Measurements from ENCODE around the gene UBE2F.
"Not testable (repeated sequence)": the region's sequence is repeated elsewhere in the genome, so short reads cannot be mapped to it uniquely, and the experiment has no call there.

Gene UBE2F

DNA sequence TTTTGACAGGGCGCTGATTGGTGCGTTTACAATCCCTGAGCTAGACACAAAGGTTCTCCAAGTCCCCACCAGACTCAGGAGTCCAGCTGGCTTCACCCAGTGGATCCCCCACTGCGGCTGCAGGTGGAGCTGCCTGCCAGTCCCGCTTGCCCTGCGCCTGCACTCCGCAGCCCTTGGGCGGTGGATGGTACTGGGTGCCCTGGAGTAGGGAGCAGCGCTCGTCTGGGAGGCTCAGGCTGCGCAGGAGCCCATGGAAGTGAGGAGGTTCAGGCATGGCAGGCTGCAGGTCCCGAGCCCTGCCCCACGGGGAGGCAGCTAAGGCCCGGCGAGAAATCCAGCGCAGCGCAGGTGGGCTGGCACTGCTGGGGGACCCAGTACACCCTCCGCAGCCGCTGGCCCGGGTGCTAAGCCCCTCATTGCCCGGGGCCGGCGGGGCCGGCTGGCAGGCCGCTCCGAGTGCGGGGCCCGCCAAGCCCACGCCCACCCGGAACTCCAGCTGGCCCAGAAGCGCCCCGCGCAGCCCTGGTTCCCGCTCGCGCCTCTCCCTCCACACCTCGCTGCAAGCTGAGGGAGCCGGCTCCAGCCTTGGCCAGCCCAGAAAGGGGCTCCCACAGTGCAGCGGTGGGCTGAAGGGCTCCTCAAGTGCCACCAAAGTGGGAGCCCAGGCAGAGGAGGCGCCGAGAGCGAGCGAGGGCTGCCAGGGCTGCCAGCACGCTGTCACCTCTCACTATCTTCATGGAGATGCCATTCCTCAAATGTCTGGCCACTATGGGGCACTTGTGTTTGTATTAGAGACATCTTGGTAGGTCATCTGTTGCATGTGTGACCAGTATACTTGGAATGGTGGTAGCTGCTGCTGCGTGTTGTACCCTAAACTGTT is 91.1 kb downstream of the UBE2F start:
- not testable (repeated sequence) for DNase-seq

DNA sequence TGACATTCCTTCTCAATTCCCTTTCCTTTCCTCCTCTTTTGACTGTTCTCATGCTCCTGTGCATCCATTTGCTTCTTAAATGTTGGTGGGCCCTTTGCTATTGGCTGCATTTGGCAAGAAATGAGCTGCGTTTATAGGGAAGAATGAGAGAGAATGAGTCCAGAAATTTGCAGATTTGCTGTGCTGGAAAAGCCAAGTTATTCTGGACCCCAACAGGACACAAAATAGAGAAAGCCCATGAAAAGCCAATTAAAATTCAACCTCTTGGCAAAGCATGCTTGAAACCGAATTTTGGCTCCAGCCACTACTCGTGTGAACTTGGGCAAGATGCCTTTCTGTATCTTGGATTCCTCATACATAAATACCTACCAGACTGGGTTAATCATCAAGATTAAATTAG is 92.7 kb downstream of the UBE2F start:
- no peak for DNase-seq

DNA sequence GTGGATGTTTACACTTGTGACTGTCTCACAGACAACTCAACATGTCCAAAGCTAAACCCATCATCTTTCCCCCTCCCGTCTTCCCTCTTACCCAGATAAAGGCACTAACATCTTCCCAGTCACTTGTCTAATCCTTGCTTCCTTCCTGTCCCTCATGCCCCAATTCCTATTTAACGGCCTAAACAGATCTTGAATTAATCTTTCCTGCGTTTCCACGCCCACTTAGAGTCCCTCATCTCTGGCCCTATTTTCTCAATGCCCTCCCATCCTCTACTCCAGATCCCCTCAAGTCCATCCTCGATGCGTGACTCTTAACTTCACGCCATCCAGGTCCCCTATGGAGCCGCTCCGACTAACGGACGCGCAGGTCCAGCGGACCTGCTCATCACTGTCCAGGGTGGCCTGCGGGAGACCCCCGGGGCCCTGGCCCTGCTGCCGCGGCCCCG is 93.3 kb downstream of the UBE2F start:
- DNase-seq = no peak

DNA sequence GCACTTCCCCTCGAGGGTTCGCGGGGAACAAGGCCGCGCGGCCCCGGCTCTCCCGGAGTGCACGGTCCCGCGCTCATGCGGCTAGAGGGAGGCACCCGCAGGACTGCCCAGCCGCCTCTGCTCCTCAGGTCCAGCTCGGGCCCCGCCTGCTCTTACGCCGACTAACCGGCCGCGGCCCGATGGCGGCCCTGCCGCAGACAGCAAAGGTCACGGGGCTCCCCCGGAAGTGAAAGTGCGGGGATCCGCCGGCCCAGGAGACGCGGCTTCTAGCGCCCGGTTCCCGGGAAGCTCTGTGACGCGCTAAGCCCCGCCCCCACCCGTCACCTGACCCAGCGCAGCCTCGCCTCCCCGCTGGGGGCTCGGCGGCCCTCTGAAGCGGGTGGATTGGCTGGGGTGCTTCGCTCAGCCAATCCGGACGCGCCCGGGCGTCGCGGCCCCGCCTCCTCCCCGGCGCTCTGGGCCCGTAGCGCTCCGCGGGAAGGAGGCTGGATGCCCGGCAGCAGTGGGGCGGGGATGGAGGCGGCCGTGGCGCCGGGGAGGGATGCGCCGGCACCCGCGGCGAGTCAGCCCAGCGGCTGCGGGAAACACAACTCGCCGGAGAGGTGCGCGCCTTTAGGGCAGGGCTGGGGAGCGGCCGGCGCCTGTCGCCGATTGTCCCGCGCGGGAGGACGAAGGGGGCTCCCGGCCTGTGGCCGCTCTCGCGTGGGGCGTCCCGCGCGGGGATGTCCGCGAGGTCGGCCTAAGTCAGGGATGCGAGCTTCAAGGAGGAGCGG is 93.9 kb downstream of the UBE2F start, which contains the start of gene SCLY:
SCLY (plus strand) TSS at position 460 of the 773 bp plus-strand sequence; CDS start at position 514, 54 bp downstream.
- peak; percentile 96 for DNase-seq

DNA sequence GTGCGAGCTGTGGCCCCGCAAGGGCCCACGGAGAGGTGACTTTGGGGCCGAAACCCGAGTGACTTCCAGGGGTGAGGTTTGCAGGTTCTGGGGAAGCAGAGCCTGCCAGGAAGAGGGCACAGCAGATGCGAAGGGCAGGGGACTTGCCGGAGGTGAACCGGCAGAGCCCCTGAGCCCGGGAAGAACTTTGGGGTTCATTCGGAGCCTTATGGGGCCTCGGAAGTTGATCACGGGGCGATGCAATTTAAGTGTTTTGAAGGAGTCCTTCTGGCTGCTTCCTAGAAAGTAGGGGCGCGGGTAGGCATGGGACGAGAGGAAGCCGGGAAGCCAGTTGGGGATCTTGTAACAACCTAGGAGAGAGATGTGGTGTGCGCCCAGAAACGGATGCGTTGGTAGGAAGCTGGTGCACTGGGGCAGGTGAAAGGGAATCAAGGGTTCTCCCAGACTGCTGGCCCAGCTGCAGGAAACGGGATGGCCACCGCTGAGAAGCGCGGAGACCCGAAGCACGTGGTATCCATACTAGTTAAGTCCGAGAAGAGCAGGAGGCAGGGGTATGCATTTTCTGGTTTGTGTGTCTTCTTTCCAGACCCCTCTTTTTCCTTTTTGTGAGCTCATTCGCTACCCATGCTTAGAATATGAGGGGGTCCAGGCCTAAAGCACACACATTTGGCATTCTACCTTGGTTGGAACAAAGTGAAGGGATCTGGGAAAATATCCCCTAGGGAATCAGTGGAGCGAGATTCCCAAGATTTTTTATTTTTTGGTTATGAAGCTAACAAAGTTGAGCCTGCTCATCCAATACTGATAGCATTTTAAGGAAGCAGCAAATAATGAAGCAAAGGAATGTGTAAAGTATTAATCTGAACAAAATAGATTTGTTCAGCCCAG is 94.7 kb downstream of the UBE2F start:
- DNase-seq = peak; percentile 2

DNA sequence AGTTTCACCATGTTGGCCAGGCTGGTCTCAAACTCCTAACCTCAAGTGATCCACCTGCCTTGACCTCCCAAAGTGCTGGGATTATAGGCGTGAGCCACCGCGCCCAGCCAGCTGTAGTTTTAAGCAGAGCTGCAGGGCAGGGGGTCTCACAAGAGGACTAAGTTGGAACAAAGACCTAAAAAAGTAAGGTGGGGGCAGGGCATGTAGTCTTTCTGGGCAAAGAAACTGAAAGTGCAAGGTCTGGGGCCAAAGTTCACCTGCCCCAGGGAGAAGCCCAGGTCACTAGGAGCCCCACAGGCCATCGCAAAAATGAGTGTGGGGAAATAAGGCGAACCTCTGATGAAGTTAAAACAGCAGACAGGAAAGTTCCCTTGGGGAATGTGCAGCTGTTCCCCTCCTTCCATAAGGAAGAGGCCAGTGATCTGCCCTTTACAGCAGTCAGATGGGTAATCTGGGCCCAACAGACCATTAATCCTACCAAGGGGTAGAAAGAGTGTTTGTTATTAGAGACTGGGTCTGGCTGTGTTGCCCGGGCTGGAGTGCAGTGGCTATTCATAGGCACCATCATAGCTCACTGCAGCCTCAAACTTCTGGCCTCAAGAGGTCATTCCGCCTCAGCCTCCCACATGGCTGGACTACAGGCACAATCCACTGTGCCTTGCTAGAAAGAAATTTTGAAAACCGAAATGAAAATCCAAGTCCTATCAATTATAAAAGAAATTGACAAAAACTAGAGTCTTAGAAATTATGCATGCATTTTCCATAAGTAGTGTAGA is 96.8 kb downstream of the UBE2F start:
- no peak for DNase-seq

DNA sequence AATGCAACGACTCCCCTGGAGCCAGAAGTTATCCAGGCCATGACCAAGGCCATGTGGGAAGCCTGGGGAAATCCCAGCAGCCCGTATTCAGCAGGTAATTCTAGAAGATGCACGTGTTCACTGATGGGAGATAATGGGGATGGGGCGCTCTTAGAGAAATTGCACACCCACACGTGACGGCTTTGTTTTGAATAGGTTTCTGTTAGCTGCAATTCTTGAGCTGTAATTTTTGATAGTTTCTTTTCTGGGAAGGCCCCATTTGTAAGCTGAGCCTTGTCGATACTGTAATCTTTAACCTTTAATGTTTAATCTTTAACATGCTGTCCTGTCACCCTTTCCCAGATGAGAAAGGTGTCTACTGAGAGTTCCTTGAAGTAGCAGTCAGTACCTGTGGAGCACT is 97.6 kb downstream of the UBE2F start:
- no peak for DNase-seq

DNA sequence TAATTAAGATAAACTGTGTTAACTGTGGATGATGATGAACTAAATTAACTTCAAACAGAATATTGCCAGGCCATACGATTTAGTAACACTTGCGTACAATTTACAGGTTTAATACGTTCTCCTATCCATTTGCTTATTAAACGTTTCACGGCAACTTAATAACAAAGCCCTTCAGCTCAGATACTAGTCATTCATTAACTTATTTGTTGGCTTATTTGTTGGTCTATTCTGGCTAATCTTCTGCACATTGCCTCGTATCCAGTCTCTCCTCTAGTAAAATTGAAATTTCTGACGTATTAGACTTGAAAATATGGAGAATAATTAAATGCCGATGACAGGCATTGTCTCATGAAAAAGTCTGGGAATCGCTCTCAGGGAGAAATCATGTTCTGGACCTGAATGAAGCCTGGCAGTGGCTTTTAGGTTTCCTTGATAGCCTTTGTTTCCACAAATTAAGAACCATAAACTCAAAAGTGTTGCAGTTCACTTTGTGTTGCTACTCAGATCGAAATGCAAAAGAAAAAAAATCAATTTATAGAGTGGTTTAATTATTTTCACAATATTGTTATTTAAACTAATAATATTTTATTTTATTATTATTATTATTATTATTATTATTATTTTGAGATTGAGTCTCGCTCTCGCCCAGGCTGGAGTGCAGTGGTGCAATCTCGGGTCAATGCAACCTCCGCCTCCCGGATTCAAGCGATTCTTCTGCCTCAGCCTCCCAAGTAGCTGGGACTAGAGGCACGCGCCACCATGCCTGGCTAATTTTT is 98.4 kb downstream of the UBE2F start:
- no peak for DNase-seq

DNA sequence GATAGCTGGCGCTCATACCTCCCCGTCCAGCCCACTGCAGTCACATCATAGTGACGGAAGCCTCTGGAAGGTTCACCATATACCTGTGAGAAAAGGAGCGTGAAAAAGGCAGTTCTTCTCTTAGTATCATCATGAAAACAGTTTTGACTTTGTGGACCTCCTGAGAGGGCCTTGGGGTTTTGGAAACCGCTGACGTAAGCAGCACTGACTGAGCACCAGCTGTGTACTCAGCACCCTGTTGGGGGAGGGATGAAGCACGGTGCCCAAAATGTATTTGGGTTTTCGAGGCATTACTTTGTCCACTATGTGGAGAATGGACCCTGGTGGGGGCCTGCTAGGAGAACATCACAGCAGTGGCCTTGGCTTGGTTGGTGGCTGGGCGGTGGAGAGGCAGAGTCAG is 99.4 kb downstream of the UBE2F start:
- no peak for DNase-seq

DNA sequence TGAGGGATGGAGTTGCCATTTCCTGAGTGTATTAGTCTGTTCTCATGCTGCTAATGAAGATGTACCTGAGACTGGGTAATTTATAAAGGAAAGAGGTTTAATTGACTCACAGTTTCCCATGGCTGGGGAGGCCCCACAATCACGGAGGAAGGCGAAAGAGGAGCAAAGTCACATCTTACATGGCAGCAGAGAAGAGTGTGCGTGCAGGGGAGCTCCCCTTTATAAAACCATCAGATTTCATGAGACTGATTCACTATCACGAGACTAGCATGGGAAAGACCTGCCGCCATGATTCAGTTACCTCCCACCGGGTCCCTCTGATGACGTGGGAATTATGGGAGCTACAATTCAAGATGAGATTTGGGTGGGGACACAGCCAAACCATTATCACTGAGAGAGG is 99.9 kb downstream of the UBE2F start:
- DNase-seq = not testable (repeated sequence)

DNA sequence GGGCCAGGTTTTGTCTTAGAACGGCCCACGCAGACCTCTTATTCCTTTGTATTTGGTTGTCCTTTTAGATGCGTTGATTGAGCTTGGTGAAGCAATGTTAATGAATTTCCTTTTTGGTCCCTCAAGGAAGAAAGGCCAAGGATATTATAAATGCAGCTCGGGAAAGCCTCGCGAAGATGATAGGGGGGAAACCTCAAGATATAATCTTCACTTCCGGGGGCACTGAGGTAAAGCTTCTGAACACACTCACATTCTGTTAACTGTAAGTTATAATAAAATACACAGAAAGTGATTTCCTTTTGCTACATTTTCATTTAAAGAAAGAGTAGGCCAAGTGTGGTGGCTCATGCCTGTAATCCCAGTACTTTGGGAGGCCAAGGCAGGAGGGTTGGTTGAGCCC is 101.1 kb downstream of the UBE2F start:
- DNase-seq = no peak

DNA sequence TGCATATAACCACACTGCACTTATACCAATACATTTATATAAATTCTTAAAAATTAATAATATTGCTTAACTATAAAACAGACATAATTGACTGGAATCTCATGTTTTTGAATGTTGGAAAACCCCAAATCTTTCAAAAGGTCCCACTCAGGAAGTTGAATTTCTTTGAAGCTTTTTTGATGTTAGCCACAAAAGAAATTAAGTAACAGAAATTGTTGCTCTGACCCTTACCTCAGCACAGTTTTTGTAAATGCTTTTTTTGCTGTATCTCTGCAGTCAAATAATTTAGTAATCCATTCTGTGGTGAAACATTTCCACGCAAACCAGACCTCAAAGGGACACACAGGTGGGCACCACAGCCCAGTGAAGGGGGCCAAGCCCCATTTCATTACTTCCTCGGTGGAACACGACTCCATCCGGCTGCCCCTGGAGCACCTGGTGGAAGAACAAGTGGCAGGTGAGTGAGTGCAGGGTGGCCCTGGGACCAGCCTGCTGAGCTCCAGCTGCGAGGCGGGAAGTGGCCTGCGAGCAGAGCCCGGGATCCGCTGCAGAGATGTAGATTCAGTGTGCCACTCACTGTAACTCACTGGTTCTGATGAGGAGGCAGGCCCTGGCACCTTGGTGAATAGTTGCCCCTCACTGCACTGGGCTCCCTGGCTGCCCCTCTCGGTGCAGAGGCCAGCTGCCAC is 102.4 kb downstream of the UBE2F start:
- no peak for DNase-seq

DNA sequence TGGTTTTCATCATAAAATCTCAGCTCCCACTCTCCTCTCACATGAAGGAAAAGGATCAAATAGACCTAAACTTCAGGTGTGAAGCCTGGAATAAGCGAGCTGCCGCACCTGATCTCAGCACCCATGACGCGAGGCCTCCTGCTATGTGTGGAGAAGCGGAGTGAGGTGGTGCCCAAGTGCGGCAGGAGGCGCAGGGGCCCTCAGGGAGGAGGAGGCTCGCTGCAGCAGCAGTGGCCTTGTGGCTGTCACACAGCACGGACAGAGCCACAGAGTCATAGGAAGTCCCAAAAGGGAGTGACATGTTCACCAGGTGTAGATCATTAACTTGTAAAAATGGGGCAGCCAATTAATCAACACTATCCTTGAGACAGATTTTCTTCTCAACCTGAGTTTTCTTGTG is 103.1 kb downstream of the UBE2F start:
- no peak for DNase-seq

DNA sequence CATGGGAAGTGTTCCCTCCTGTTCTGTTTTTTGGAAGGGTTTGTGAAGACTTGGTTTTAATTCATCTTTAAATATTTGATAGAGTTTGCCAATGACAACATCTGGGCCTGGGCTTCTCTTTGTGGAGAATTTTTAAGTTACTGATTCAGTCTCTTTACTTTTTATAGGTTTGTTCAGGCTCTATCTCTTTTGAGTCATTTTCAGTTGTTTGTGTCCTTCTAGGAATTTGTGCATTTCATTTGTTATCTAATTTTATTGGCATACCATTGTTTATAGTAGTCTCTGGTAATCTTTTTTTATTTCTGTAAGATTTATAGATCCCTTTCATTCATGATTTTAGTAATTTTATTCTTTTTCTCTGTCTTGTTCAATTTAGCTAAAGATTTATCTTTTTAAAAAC is 108.6 kb downstream of the UBE2F start:
- DNase-seq = no peak

DNA sequence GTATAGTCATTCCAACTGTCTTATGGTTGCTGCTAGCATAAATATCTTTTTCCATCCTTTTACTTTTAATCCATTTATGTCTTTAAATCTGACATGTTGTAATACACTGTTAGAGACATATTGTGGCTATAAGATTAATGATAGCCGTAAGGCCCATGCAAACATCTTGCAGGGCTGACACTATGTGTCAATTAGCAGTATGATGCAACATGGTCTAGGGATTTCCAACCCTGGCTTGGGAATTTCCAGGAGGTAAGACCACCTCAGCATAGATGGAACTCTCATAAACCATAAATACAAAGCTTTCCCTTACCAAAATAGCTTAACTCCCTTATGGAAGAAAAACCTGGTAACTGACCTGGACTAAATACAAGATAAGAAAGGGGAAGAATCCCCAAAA is 110.5 kb downstream of the UBE2F start:
- DNase-seq = no peak

DNA sequence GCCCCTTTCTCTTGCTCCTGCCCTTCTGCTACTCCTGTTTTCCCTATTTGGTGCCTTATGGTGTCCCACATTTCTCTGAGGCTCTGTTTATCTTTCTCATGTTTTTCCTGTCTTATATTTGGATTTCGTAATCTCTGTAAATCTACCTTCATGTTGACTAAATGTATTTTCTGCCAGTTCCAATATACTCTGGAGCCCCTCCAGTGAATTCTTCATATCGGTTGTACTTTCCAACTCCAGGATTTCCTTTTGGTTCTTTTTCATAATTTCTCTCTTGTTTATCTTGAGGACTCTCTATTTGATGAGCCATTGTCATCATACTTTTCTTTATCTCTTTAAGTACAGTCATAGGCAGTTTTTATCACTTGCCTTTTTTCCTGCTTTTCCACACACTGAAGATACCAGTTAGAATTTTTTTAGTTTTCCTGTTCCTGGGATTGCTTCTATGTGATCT is 113.1 kb downstream of the UBE2F start:
- DNase-seq = no peak

DNA sequence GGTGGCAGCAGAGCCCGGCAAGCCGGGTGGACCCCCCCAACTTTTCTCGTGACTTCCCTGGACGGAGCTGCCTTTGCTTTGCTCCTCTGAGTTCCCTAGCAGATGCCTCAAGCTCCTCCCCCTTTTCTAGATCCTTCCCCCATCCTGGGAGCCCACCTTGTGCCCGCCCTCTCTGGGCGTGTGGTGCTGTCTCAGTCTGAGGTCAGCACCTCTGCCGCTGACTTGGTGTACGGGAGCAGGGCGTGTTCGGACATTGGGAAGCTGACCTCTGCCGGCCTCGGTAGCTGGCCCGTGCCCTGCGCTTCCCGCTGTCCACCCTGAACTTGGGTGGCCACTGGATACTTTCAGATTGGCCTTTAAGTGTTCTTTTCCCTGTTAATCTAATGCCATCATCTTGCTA is 113.7 kb downstream of the UBE2F start:
- no peak for DNase-seq

DNA sequence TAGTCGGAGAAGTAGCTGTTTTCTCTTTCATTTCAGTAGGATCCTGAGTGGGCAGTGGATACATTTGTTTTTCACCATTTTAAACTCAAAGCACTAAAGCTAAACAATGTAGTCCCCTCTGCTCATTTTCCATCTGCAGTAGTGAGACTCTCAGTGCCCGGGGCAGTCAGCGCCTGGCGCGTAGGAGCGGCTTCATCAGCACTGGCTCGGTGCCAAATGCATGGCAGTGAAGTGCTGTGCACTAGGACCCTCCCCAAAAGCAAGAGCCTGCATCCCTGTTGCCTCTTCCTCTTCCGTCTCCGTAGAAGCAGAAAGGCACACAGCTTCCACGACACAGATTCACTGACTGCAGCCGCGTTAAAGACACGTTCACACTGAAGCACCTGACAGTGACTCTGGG is 114.3 kb downstream of the UBE2F start:
- DNase-seq = no peak

DNA sequence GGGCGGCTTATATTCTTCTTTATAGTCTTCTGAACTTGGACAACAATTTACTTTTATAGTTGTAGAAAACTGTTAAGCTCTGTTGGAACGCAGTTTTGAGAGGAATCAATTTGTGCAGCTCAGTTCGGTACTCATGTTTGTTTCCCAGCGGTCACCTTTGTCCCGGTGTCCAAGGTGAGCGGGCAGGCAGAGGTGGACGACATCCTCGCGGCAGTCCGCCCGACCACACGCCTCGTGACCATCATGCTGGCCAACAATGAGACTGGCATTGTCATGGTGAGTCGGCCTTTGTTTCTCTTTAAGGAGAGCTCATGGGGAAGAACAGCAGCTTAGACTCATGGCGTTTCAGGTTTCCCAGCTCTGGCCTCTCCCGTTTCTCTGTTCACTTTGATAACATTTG is 114.7 kb downstream of the UBE2F start:
- no peak for DNase-seq

DNA sequence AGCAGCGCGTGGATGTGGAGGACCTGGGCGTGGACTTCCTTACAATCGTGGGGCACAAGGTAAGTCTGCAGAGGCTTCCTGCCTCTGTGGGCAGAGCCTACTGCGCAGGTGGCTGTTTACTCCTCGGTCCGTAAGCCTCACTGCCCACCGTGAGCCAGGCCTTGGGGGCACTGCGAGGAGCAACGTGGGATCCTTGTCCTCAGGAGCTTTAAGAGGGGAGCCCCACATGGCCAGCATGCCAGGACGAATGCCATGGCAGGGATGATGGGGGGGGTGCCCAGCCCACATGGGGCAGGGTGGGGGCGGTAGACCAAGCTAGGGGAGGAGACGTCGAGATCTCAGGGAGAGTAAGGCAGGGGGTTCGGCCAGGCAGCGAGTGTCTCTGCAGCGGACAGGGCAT is 115.3 kb downstream of the UBE2F start:
- no peak for DNase-seq

DNA sequence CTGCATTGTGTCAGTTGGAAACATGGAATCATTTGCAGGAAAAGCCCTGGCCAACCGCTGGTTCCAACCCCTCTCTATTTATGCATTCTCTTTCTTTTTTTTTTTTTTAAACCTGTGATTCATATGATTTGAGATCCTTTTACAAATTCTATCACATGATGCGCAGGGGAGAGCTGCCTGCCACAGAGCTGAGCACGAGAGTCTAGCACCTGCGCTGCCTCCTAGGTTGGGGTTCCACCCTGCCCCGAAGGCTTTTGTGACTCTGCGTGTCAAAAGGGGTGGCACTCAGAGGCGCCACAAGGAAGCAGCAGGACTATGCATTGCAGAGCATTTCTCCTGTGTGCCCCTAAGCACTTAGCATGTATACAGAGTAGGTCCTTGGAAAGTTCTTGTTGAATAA is 116.0 kb downstream of the UBE2F start:
- no peak for DNase-seq
